CD4-positive, alpha-beta T cell treated with Interleukin-4 for 1 hour (primary cell): ENCODE data around the gene SPACA6.

Source experiments
- DNase-seq, 2 donors: peaks; one replicate each; pipeline ENCODE4 v3.0.0-alpha.2; 2020 to 2022

The SPACA6 gene

GRCh38 chr19:51739466-51740213 lies 46.5 kb downstream of the SPACA6 start:
- no peak for DNase-seq

- DNase-seq: no peak
These were observed 47.2 kb downstream of the SPACA6 start for GRCh38 chr19:51740356-51740755.

- no peak for DNase-seq
These were observed 49.7 kb downstream of the SPACA6 start for GRCh38 chr19:51742789-51743188.

- DNase-seq: no peak
These were observed 50.3 kb downstream of the SPACA6 start for GRCh38 chr19:51743405-51743804.

GRCh38 chr19:51746731-51747130 lies 53.6 kb downstream of the SPACA6 start:
- no peak for DNase-seq

- no peak for DNase-seq
These were observed 56.8 kb downstream of the SPACA6 start for GRCh38 chr19:51749979-51750378.

- no peak for DNase-seq
These were observed 57.4 kb downstream of the SPACA6 start for GRCh38 chr19:51750400-51751094.

- DNase-seq: peak in 1 of 2 donors; percentile 48
These were observed 58.5 kb downstream of the SPACA6 start, which contains the start of gene FPR1 for GRCh38 chr19:51751655-51752054. Gene FPR1, minus strand, starts transcription at chr19:51751878. Its CDS starts 4,884 bp downstream, at chr19:51746994.

GRCh38 chr19:51754109-51754508 lies 61.0 kb downstream of the SPACA6 start:
- no peak for DNase-seq

- DNase-seq: no peak
These were observed 61.6 kb downstream of the SPACA6 start for GRCh38 chr19:51754770-51755169.
